Ovary (tissue), 9 donors: Measurements from ENCODE around the gene PLIN1. TPM values are rescaled to one million over a fixed set of nuclear protein-coding genes. Genes with fewer than 3 reads are reported as not detected.
A peak's percentile ranks its signal among the peaks of the same experiment; 100 is the strongest.

Experiments
- DNase-seq, 5 donors: peaks; one replicate each; pipeline ENCODE4 v3.0.0-alpha.2; 2019 to 2020
- H3K27ac ChIP-seq, 2 donors: fragments of 200-600 bp; one replicate each; pipeline versions ENCODE4 v1.5.1 to v1.8.0; 2019 to 2022
- H3K27me3 ChIP-seq: fragments of 200-600 bp; one replicate; pipeline ENCODE4 v1.8.0; 2022
- H3K36me3 ChIP-seq: fragments of 200-600 bp; sonication (generic); one replicate; pipeline ENCODE4 v1.5.1; 2019
- H3K4me1 ChIP-seq: one replicate; pipeline ENCODE4 v1.8.1; 2013; ENCODE audit warnings: mild to moderate bottlenecking, moderate library complexity; ENCODE audit not compliant: insufficient read depth
- H3K4me3 ChIP-seq: fragments of 200-600 bp; sonication (generic); one replicate; pipeline ENCODE4 v1.5.1; 2017
- H3K9me3 ChIP-seq, 2 donors: fragments of 200-600 bp in 1 of 2; sonication (generic) in 1 of 2; one replicate each; pipeline versions ENCODE4 v1.5.1 to v1.8.1; 2013 to 2019; ENCODE audit warnings: mild to moderate bottlenecking in 1 of 2, moderate library complexity in 1 of 2
- CTCF ChIP-seq, 3 donors: fragments of 450-650 bp in 2 of 3; fragments of 200-600 bp in 1 of 3; IDR thresholded peaks; one replicate each; pipeline versions ENCODE4 v1.5.1 to v1.8.0; 2016 to 2022; ENCODE audit warnings: antibody characterized with exemption in 3 of 3, mild to moderate bottlenecking in 1 of 3
- EP300 ChIP-seq: sonication (generic); formaldehyde crosslinking; IDR thresholded peaks from one replicate; pipeline ENCODE4 v1.6.1; 2017; ENCODE audit warnings: antibody characterized with exemption
- POLR2A ChIP-seq: fragments of 450-650 bp; IDR thresholded peaks from one replicate; pipeline ENCODE4 v1.6.1; 2017; ENCODE audit warnings: antibody characterized with exemption, mild to moderate bottlenecking, moderate library complexity
- WGBS, 3 donors: extraction: QIAGEN DNeasy Blood & Tissue Kit in 1 of 3; methylation state at CpG; one replicate each; pipeline versions ENCODE4 v1.1.5 to v1.1.7; 2013 to 2017; 5-methylcytosine and 5-hydroxymethylcytosine counted together
- intact Hi-C, 4 donors: fragments of 100-400 bp; cut with DNase I; formaldehyde crosslinking; loops; one replicate each; pipeline versions ENCODE4 v1.11.0 to v1.15.1; 2022 to 2023
- polyA plus RNA-seq, 2 donors: library from polyadenylated mRNA; stranded (reverse); fragments of 200-250 nt in 1 of 2; fragments of 350-450 nt in 1 of 2; fragmentation: Illumina TruSeq in 1 of 2; extraction: RNeasy Lipid Tissue Mini Kit (QIAGEN cat#74804) in 1 of 2; gene quantifications; one replicate each; pipeline ENCODE4 v1.2.3, GENCODE V29; 2013 to 2014
- total RNA-seq, 7 donors: library from RNA; depleted of rRNA in 2 of 7; stranded (reverse); fragments of >200 nt in 2 of 7; fragmentation: NEBNext Ultra II Directional in 3 of 7; extraction: Animal tissue kit (Norgen Biotek cat#: 25700) in 3 of 7; gene quantifications; one replicate each; pipeline versions ENCODE4 v1.1.0 to v1.2.4, GENCODE V29; 2016 to 2023
- donor health status: DM: no; HTN: no; CAD: no; lungs with moderate emphysema.
- donor health status: DM: no; HTN: no; CAD: no.
- donor health status: Bipolar disorder and iron deficiency.
- donor health status: DM: yes; HTN: yes; CAD: no.
- donor health status: DM: no; HTN: no; CAD: no.
- donor health status: DM: yes; HTN: yes; CAD: no.

Gene PLIN1
- total and polyA plus RNA-seq, 9 donors = 0.82 to 5.4 (median 1.2) TPM

DNA sequence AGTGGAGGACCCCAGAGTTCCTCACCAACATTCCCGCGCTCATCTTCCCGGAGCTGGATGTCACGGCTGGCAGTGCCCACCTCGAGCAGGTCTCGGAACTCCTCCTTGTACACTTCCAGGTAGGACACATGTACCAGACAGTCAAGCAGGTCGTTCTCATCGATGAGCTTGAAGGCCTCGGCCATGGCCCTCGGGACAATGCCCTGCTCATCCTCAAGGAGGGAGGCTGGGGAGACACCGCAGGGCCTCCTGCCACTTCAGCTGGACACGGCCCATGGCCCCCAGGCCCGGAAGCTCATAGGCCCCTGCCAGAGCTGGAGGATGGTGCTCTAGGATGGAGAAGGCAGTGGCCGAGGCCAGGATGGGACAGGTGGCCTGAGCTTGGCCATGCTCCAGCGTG, 29.5 kb downstream of the PLIN1 start:
- Histone ChIP-seq H3K4me1 (peaks cover 9% of the 10 kb centered on the region), H3K4me3 (no peak overlapping the region), H3K9me3 (no peaks in the 10 kb centered on the region), H3K36me3 (no peaks in the 10 kb centered on the region), H3K27ac (no peak overlapping the region), H3K27me3 (no peaks in the 10 kb centered on the region)
- intact Hi-C loops = loop anchor here in 3 of 4 donors (5.0 to 10.0 kb wide), 2 partner anchors 95 to 98 kb away; no protein-coding TSS in a partner anchor
- TF ChIP-seq EP300 (no peak), POLR2A (no peak), CTCF (IDR thresholded peaks at IDR 0.05) (no peak)
- peak in 2 of 5 donors; percentile 14 to 15 for DNase-seq
- WGBS, 3 donors = 87 to 93% (median 87%) methylated on average over 15 of the region's 15 CpGs

GRCh38 chr15:89649013-89649625, 30.0 kb downstream of the PLIN1 start:
- Histone ChIP-seq H3K27me3 (no peaks in the 10 kb centered on the region), H3K27ac (no peak overlapping the region), H3K9me3 (no peaks in the 10 kb centered on the region), H3K36me3 (no peaks in the 10 kb centered on the region), H3K4me3 (no peak overlapping the region), H3K4me1 (peaks cover 5% of the 10 kb centered on the region)
- TF ChIP-seq CTCF (IDR thresholded peaks at IDR 0.05) (no peak), POLR2A (no peak), EP300 (no peak)
- intact Hi-C loops = loop anchor here in 3 of 4 donors (5.0 to 10.0 kb wide), 2 partner anchors 96 to 98 kb away; no protein-coding TSS in a partner anchor
- peak in 1 of 5 donors; percentile 15 for DNase-seq
- 94 to 98% (median 94%) methylated on average over 31 to 37 of the region's 37 CpGs for WGBS, 3 donors

DNA sequence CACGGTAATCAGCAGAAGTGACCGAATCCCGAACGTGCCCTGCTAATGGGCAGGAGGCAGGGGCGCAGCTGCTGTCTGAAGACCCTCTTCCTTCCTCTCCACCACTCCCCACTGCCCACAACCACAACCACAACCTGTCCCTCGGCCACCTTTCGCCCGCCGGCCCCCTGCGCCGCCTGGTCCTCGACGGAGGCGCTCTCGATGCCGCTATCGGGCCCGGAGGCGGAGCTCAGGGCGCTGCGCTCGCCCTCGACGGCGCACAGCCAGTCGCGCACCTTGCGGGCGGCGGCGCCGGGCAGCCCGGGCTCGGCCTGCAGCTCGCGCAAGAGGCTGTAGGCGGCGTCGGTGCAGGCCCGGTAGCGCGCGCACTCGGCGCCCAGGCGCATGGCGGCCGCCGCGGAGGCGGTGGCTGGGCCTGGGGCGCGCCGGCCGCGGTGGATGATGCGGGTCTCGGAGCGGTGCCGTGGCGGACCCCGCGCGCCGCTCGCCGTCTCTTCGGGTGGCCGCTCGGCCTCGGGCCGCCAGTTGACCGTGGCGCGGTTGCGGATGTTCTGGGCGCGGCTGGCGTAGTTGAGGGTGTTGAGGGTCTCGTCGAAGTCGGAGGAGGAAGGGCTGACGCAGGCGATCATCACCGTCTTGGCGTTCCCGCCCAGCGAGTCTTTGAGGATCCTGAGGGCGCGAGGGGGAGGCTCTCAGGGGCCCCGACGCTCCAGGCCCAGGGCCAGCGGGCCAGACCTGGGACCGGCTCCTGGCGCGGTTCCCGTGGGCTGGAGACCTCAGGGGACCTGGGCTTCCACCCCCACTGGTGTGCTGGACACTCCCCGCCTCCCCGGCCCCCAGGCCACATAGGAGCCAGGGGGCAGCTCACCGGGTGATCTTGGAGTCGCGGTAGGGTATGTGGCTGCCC, 30.8 kb downstream of the PLIN1 start:
- 85 to 86% (median 85%) methylated on average over 101 to 102 of the region's 102 CpGs for WGBS, 3 donors
- no peaks in the 10 kb centered on the region for H3K9me3 ChIP-seq

More for the DNA sequence above, 30.8 kb downstream of the PLIN1 start:
- intact Hi-C loops = loop anchor here in 3 of 4 donors (5.0 to 10.0 kb wide), 2 partner anchors 96 to 99 kb away; no protein-coding TSS in a partner anchor
- no peaks in the 10 kb centered on the region for H3K36me3 ChIP-seq
- H3K4me3 ChIP-seq = no peak overlapping the region
- H3K27me3 ChIP-seq = no peaks in the 10 kb centered on the region
- peak in 2 of 5 donors; percentile 13 to 21 for DNase-seq
- H3K4me1 ChIP-seq = peaks cover 5% of the 10 kb centered on the region
- TF ChIP-seq CTCF (IDR thresholded peaks at IDR 0.05) (no peak), POLR2A (no peak)
- no peak overlapping the region for H3K27ac ChIP-seq
